Muscle of back (tissue), 10 donors: ENCODE measurements around the gene LRRC8D. TPM values are rescaled to one million over a fixed set of nuclear protein-coding genes. Genes with fewer than 3 reads are reported as not detected.

Source experiments
- polyA plus RNA-seq, 10 donors: library from polyadenylated mRNA; unstranded; fragments of 120-200 nt; gene quantifications; one replicate each; pipeline ENCODE4 v1.2.1, GENCODE V29; 2013; ENCODE audit not compliant: insufficient read length in 10 of 10

The LRRC8D gene
- polyA plus RNA-seq, 10 donors: 6.7 to 9.6 (median 8.1) TPM

Other genes with a start within 250 kb of the LRRC8D start
- gene LRRC8C, start 187.9 kb upstream of the LRRC8D start, polyA plus RNA-seq: 10 to 100 TPM in 4 of 10 donors, 1 to 10 TPM in 6; 8.4 to 12.3 (median 9.7) TPM
- gene ZNF326, start 174.1 kb downstream of the LRRC8D start, polyA plus RNA-seq: 10 to 100 TPM; 18.0 to 33.0 (median 24.3) TPM